Subcutaneous adipose tissue (tissue), 4 donors: ENCODE results near the gene CMSS1. TPM values are rescaled to one million over a fixed set of nuclear protein-coding genes. Genes with fewer than 3 reads are reported as not detected.

Experiments
- CTCF ChIP-seq: fragments of 450-650 bp; IDR thresholded peaks from one replicate; pipeline ENCODE4 v1.5.1; 2016; ENCODE audit warnings: low read depth, mild to moderate bottlenecking, control low read depth, antibody characterized with exemption, moderate library complexity
- total RNA-seq, 4 donors: library from RNA; depleted of rRNA; stranded (reverse); fragments of >200 nt; gene quantifications; one replicate each; pipeline ENCODE4 v1.1.0, GENCODE V29; 2016

The CMSS1 gene
- total RNA-seq, 4 donors from 2014 or later, result 9.9 to 32.1 (median 19.1) TPM

- TF ChIP-seq CTCF, result no peak
Observed at GRCh38 chr3:99974989-99975388, 157.3 kb downstream of the CMSS1 start.

- no peak for TF ChIP-seq CTCF
Observed at GRCh38 chr3:99976584-99976983, 158.9 kb downstream of the CMSS1 start.

- TF ChIP-seq CTCF, result no peak
Observed at GRCh38 chr3:99978221-99978620, 160.6 kb downstream of the CMSS1 start.

GRCh38 chr3:99980606-99981005 is 162.9 kb downstream of the CMSS1 start:
- TF ChIP-seq CTCF, result no peak

- no peak for TF ChIP-seq CTCF
Observed at GRCh38 chr3:99981138-99981537, 163.5 kb downstream of the CMSS1 start.

- TF ChIP-seq CTCF, result no peak
Observed at GRCh38 chr3:99982650-99983049, 165.0 kb downstream of the CMSS1 start.

GRCh38 chr3:99984139-99984538 is 166.5 kb downstream of the CMSS1 start:
- TF ChIP-seq CTCF, result no peak

GRCh38 chr3:99984668-99985067 is 167.0 kb downstream of the CMSS1 start:
- TF ChIP-seq CTCF, result no peak
